ENCODE measurements around the gene TRIM66.

DNA sequence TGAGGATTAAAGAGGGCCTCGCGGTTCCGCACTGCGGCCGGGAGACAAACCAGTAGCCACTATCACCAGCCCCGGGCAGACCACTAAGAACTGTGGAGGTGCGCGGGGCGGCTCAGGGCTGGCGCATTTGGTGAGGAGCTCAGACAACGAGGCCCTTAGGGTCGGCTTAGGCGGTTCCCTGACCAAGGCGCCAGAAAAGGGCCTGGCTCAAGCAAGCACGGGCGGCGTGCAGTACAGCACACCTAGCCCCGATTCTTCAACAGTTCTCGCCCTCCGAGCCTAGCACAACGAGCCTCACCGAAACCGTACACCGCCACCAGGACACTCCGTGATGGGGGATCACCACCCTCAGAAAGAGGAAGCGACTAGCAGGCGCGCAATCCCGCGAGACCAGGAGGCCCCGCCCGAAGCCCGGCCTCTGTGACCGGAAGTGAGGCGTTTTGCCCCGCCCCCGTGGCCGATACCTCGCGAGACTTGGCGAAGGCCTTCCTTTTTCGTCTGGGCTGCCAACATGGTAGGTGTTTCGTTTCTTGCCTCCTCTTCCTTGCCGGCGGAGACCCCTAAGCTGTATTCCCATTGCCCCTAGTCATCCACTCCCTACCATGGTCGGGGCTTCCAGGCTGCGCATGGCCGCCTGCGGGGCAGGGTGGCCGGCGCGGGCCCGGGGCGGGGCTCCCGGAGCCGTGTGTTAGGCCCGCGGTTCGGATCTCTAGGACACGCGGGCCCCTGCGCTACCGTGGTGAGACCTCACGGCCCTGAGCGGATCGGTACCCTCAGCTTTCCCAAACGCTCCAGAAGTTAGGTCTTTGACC, at the start of gene TRIM66, which contains the start of gene RPL27A:
- TF ChIP-seq, protein P1, sequence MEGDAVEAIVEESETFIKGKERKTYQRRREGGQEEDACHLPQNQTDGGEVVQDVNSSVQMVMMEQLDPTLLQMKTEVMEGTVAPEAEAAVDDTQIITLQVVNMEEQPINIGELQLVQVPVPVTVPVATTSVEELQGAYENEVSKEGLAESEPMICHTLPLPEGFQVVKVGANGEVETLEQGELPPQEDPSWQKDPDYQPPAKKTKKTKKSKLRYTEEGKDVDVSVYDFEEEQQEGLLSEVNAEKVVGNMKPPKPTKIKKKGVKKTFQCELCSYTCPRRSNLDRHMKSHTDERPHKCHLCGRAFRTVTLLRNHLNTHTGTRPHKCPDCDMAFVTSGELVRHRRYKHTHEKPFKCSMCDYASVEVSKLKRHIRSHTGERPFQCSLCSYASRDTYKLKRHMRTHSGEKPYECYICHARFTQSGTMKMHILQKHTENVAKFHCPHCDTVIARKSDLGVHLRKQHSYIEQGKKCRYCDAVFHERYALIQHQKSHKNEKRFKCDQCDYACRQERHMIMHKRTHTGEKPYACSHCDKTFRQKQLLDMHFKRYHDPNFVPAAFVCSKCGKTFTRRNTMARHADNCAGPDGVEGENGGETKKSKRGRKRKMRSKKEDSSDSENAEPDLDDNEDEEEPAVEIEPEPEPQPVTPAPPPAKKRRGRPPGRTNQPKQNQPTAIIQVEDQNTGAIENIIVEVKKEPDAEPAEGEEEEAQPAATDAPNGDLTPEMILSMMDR (conservative IDR thresholded peaks at IDR 0.05; ENCODE audit: low read length), result no peak
- no peak for TF ChIP-seq EZH2phosphoT487 (IDR thresholded peaks at IDR 0.05; ENCODE audit: borderline replicate concordance, low read depth, low read length)
